Nucleus accumbens (tissue), 56 donors: ENCODE measurements around the gene RALGAPA1.
"Not testable (repeated sequence)": the region's sequence is repeated elsewhere in the genome, so short reads cannot be mapped to it uniquely, and the experiment has no call there.

Source experiments
- DNase-seq, 56 donors: peaks; one replicate each; lab custom pipeline; 2025; lab: John Stamatoyannopoulos, UW

Gene RALGAPA1

GRCh38 chr14:35822501-35822900 lies 13.4 kb upstream of the RALGAPA1 start:
- no peak for DNase-seq

- peak in 3 of 56 donors; percentile 2 to 12 (median 6) for DNase-seq
Measured at GRCh38 chr14:35821564-35822411, 12.7 kb upstream of the RALGAPA1 start.

- no peak for DNase-seq
Measured at GRCh38 chr14:35819591-35820540, 10.8 kb upstream of the RALGAPA1 start.

- DNase-seq: peak in 14 of 56 donors; percentile 1 to 59 (median 14)
Measured at GRCh38 chr14:35818346-35819115, 9.4 kb upstream of the RALGAPA1 start.

- peak in 32 of 56 donors; percentile 1 to 67 (median 20) for DNase-seq
Measured at GRCh38 chr14:35814371-35815005, 5.4 kb upstream of the RALGAPA1 start.

GRCh38 chr14:35810963-35811362 lies 1.9 kb upstream of the RALGAPA1 start:
- no peak for DNase-seq

- no peak for DNase-seq
Measured at GRCh38 chr14:35809597-35809996, 502 bp upstream of the RALGAPA1 start.

GRCh38 chr14:35808076-35808637 lies 938 bp downstream of the RALGAPA1 start:
- DNase-seq: peak in 18 of 56 donors; percentile 3 to 58 (median 26)

GRCh38 chr14:35807131-35807961 lies 1.7 kb downstream of the RALGAPA1 start:
- DNase-seq: no peak

- no peak for DNase-seq
Measured at GRCh38 chr14:35806006-35806907, 2.8 kb downstream of the RALGAPA1 start.

- no peak for DNase-seq
Measured at GRCh38 chr14:35797796-35798195, 11.3 kb downstream of the RALGAPA1 start.

GRCh38 chr14:35789651-35790050 lies 19.4 kb downstream of the RALGAPA1 start:
- no peak for DNase-seq

GRCh38 chr14:35786856-35787255 lies 22.2 kb downstream of the RALGAPA1 start:
- no peak for DNase-seq

GRCh38 chr14:35783699-35784098 lies 25.4 kb downstream of the RALGAPA1 start:
- DNase-seq: no peak

GRCh38 chr14:35779368-35779767 lies 29.7 kb downstream of the RALGAPA1 start:
- no peak for DNase-seq

GRCh38 chr14:35777550-35777949 lies 31.5 kb downstream of the RALGAPA1 start:
- not testable (repeated sequence) for DNase-seq

- no peak for DNase-seq
Measured at GRCh38 chr14:35776823-35777222, 32.3 kb downstream of the RALGAPA1 start.

GRCh38 chr14:35776085-35776484 lies 33.0 kb downstream of the RALGAPA1 start:
- DNase-seq: not testable (repeated sequence)
